Lower lobe of right lung (tissue), 2 donors: ENCODE measurements around the gene TMEM178B. TPM values are rescaled to one million over a fixed set of nuclear protein-coding genes. Genes with fewer than 3 reads are reported as not detected.

ENCODE experiments used
- ATAC-seq, 2 donors: fragments of 200-7000 bp; cut with Tn5 transposase; one replicate each; pipeline ENCODE4 v1.9.1; 2020 to 2022; ENCODE audit warnings: mild to moderate bottlenecking in 2 of 2, moderate library complexity in 2 of 2
- DNase-seq: peaks from one replicate; pipeline ENCODE4 v3.0.0-alpha.2; 2020
- H3K27ac ChIP-seq: fragments of 200-600 bp; one replicate; pipeline ENCODE4 v1.8.0; 2022
- H3K27me3 ChIP-seq: fragments of 200-600 bp; one replicate; pipeline ENCODE4 v1.8.0; 2022; ENCODE audit warnings: low read depth
- H3K36me3 ChIP-seq: fragments of 200-600 bp; one replicate; pipeline ENCODE4 v1.8.0; 2022; ENCODE audit warnings: mild to moderate bottlenecking
- H3K4me1 ChIP-seq: fragments of 200-600 bp; one replicate; pipeline ENCODE4 v1.8.0; 2022
- H3K4me3 ChIP-seq: fragments of 200-600 bp; one replicate; pipeline ENCODE4 v1.8.0; 2022; ENCODE audit warnings: mild to moderate bottlenecking
- H3K9me3 ChIP-seq: fragments of 200-600 bp; one replicate; pipeline ENCODE4 v1.8.0; 2022
- intact Hi-C: fragments of 100-400 bp; cut with DNase I; formaldehyde crosslinking; loops from one replicate; pipeline ENCODE4 v1.11.0; 2022
- total RNA-seq: library from RNA; stranded (reverse); fragmentation: NEBNext Ultra II Directional; extraction: Animal tissue kit (Norgen Biotek cat#: 25700); gene quantifications from one replicate; pipeline ENCODE4 v1.2.1, GENCODE V29; 2021
- TF ChIP-seq, protein P1 (sequence below): fragments of 200-600 bp; IDR thresholded peaks from one replicate; pipeline ENCODE4 v1.8.0; 2022; ENCODE audit warnings: antibody characterized with exemption, mild to moderate bottlenecking
- donor health status: DM: no; HTN: yes; CAD: no; lungs with severe emphysema.

TMEM178B gene
- total RNA-seq, 1 donor from 2014 or later, result 0.18 TPM

DNA sequence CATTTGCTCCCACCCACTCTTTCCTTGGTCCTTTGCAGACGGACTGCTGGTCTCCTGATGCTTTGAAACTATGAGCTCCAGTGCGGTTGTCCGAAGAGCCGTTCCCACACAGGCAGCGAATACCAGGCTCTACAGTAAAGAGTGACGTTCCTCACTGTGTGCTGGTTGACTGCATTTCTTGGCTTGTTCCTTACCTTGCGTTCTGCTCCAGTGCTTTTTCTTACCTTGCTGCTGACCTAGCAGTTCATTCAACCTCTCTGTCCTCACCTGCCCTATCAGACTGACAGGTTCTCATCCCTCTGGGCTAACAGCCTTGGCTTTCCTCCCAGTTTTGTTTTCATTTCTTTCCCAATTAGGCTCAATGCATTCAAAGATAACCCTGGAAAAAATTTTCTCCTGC, 214.8 kb downstream of the TMEM178B start:
- H3K4me3 ChIP-seq, result no peak overlapping the region
- intact Hi-C loops, result no loop called here
- TF ChIP-seq, protein P1, sequence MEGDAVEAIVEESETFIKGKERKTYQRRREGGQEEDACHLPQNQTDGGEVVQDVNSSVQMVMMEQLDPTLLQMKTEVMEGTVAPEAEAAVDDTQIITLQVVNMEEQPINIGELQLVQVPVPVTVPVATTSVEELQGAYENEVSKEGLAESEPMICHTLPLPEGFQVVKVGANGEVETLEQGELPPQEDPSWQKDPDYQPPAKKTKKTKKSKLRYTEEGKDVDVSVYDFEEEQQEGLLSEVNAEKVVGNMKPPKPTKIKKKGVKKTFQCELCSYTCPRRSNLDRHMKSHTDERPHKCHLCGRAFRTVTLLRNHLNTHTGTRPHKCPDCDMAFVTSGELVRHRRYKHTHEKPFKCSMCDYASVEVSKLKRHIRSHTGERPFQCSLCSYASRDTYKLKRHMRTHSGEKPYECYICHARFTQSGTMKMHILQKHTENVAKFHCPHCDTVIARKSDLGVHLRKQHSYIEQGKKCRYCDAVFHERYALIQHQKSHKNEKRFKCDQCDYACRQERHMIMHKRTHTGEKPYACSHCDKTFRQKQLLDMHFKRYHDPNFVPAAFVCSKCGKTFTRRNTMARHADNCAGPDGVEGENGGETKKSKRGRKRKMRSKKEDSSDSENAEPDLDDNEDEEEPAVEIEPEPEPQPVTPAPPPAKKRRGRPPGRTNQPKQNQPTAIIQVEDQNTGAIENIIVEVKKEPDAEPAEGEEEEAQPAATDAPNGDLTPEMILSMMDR, result no peak
- ATAC-seq (no peak), DNase-seq (no peak)
- no peaks in the 10 kb centered on the region for H3K4me1 ChIP-seq
- no peaks in the 10 kb centered on the region for H3K9me3 ChIP-seq
- no peaks in the 10 kb centered on the region for H3K27me3 ChIP-seq
- H3K27ac ChIP-seq, result no peak overlapping the region
- H3K36me3 ChIP-seq, result no peaks in the 10 kb centered on the region

DNA sequence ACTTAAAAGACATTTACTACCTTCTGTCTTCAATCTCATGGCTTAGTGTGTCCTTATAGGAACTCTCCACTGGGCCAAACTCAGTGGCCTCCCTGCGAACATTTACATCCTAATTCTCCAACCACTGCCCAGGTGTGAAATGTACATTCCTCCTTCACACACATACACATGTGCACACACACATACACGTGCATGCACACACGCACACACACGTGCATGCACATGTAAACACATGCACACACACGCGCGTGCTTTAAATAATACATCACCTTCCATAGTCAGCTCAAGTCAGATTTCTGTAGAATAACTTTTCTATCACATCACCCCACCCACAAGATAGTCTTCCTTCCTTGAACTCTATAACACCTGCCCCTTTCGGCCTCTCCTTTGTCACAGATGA, 216.5 kb downstream of the TMEM178B start:
- TF ChIP-seq, protein P1, result no peak
- no peak for ATAC-seq
- Histone ChIP-seq H3K9me3 (no peaks in the 10 kb centered on the region), H3K4me1 (no peaks in the 10 kb centered on the region), H3K4me3 (no peak overlapping the region), H3K36me3 (no peaks in the 10 kb centered on the region), H3K27me3 (no peaks in the 10 kb centered on the region), H3K27ac (no peak overlapping the region)
- intact Hi-C loops, result no loop called here
- no peak for DNase-seq

DNA sequence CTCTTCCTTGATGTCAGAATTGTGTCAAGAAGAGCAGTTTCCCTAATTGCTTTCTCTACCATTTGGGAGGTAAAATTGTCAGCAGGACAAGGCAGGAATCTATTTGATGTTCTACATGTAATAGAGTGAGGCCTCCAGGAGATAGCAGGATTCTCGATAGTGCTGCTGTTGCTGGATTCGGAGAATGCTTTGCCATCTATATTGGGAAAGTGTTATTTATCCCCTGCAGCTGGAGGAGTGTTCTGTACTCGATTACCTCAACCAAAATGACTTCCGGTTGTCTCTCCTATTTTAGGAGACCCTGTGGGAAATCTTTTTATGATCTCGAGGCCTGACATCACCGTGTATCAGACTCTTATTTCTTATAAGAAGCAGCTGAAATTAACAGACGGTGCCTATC, 217.1 kb downstream of the TMEM178B start:
- DNase-seq, result no peak
- TF ChIP-seq, protein P1, result no peak
- H3K4me3 ChIP-seq, result no peak overlapping the region

DNA sequence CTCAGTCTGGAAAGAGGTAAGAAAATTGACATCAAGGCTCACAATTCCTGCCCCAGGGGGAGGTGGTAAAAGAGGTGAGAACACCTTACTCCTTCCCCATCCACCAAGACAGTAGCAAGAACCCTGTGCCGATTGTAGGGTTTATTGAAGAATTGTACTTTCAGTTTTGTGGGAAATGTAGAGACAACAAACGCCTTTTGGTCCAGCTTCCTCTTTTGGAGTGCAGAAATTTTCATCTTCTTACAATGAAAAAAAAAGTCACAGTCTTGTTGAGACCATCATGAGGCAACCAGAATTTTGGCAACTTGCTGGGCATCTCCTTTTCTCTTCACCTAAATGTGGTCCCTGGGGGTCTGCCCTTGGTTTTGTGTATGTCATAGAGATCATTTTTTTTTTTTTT, 217.7 kb downstream of the TMEM178B start:
- Histone ChIP-seq H3K4me3 (no peak overlapping the region), H3K36me3 (no peaks in the 10 kb centered on the region), H3K27ac (no peak overlapping the region), H3K27me3 (no peaks in the 10 kb centered on the region), H3K4me1 (no peaks in the 10 kb centered on the region), H3K9me3 (no peaks in the 10 kb centered on the region)
- TF ChIP-seq, protein P1, result no peak
- ATAC-seq (no peak), DNase-seq (no peak)
- intact Hi-C loops, result no loop called here

More for the DNA sequence above, 217.1 kb downstream of the TMEM178B start:
- H3K4me1 ChIP-seq, result no peaks in the 10 kb centered on the region
- H3K36me3 ChIP-seq, result no peaks in the 10 kb centered on the region
- no peaks in the 10 kb centered on the region for H3K9me3 ChIP-seq
- H3K27me3 ChIP-seq, result no peaks in the 10 kb centered on the region
- no peak for ATAC-seq
- H3K27ac ChIP-seq, result no peak overlapping the region
- intact Hi-C loops, result no loop called here

DNA sequence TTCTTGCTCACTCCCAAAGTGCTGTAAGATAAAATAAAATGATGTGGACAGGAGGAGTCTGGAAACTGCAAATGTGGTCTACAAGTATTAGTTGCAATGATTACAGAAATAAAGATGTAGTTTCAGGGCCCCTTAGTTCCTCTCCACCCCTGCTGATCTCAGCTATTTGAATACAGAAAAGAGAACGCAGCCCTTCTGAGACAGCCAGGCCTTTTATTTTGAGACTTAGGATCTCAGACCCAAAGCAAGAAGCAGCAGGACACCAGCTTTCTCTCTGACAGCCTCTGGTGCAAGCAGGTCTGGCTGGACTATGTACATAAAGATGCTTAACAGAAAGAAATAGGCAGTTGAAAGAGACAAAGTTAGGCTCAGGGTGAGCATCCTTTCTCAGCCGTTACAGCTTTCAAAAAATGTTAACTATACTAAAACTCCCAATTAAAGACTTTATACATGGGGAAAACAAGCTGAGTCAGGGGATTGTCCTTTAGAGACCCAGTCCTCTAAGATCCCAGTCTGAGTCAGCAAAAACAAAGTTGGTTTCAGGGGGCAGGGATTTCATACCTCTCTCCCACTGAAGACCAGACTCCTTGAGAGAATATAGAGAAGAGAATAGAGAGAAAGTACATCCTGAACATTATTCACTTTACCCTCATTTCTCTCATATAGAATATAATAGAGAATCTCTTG, 220.4 kb downstream of the TMEM178B start:
- Histone ChIP-seq H3K4me1 (no peaks in the 10 kb centered on the region), H3K36me3 (no peaks in the 10 kb centered on the region), H3K27me3 (no peaks in the 10 kb centered on the region), H3K27ac (no peak overlapping the region), H3K9me3 (no peaks in the 10 kb centered on the region), H3K4me3 (no peak overlapping the region)
- intact Hi-C loops, result no loop called here
- no peak for ATAC-seq
- TF ChIP-seq, protein P1, result no peak
- no peak for DNase-seq
